Thyroid gland (tissue), 4 donors: ENCODE results near the gene KRT33A.

Experiments used
- POLR2A ChIP-seq, 2 donors: fragments of 450-650 bp; IDR thresholded peaks; one replicate each; pipeline ENCODE4 v1.6.1; 2017; ENCODE audit warnings: antibody characterized with exemption in 2 of 2, mild to moderate bottlenecking in 2 of 2, moderate library complexity in 1 of 2
- TF ChIP-seq, protein P1 (sequence below), 6 experiments: fragments of 200-600 bp in 3 of 6; fragments of 450-650 bp in 3 of 6; sonication (generic) in 3 of 6; IDR thresholded peaks; one replicate each; pipeline ENCODE4 v1.5.1; 2016 to 2019; ENCODE audit warnings: antibody characterized with exemption in 6 of 6, mild to moderate bottlenecking in 2 of 6, inconsistent platforms in 1 of 6, moderate library complexity in 1 of 6

GRCh38 chr17:41383690-41384089 lies 33.1 kb upstream of the KRT33A start:
- TF ChIP-seq, protein P1, sequence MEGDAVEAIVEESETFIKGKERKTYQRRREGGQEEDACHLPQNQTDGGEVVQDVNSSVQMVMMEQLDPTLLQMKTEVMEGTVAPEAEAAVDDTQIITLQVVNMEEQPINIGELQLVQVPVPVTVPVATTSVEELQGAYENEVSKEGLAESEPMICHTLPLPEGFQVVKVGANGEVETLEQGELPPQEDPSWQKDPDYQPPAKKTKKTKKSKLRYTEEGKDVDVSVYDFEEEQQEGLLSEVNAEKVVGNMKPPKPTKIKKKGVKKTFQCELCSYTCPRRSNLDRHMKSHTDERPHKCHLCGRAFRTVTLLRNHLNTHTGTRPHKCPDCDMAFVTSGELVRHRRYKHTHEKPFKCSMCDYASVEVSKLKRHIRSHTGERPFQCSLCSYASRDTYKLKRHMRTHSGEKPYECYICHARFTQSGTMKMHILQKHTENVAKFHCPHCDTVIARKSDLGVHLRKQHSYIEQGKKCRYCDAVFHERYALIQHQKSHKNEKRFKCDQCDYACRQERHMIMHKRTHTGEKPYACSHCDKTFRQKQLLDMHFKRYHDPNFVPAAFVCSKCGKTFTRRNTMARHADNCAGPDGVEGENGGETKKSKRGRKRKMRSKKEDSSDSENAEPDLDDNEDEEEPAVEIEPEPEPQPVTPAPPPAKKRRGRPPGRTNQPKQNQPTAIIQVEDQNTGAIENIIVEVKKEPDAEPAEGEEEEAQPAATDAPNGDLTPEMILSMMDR (IDR thresholded peaks at IDR 0.05), result no peak
- TF ChIP-seq POLR2A (IDR thresholded peaks at IDR 0.05), result no peak
